ENCODE data around the gene AFP. TPM values are rescaled to one million over a fixed set of nuclear protein-coding genes. Genes with fewer than 3 reads are reported as not detected.
"Not testable (repeated sequence)": the region's sequence is repeated elsewhere in the genome, so short reads cannot be mapped to it uniquely, and the experiment has no call there.

The AFP gene
- not detected in 2 replicates for total RNA-seq

DNA sequence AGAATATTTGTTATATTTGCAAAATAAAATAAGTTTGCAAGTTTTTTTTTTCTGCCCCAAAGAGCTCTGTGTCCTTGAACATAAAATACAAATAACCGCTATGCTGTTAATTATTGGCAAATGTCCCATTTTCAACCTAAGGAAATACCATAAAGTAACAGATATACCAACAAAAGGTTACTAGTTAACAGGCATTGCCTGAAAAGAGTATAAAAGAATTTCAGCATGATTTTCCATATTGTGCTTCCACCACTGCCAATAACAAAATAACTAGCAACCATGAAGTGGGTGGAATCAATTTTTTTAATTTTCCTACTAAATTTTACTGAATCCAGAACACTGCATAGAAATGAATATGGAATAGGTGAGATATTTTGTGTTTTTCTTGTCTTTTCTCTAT lies at the start of gene AFP:
Gene AFP (plus strand): TSS at position 238 of the 400 bp plus-strand sequence. CDS start 42 bp downstream, at position 280.
- intact Hi-C loops (cut with micrococcal nuclease) = loop anchor here (5.0 to 10.0 kb wide), 2 partner anchors 216 to 699 kb away; no protein-coding TSS in a partner anchor
- Mint-ChIP-seq H3K4me1 (no peaks in the 10 kb centered on the region), H3K27ac (no peak within 1 kb of the TSS), H3K27me3 (peaks cover 10% of the 10 kb centered on the region), H3K36me3 (ENCODE audit: low read depth) (no peaks in the 10 kb centered on the region), H3K4me3 (no peak within 1 kb of the TSS), H3K9me3 (no peaks in the 10 kb centered on the region)
- ATAC-seq (ENCODE audit: low read depth) (no peak), DNase-seq (no peak)
- POLR2A ChIA-PET = no interaction called here
- no peak for TF ChIP-seq CTCF (IDR thresholded peaks at IDR 0.05)
- CTCF ChIA-PET = no interaction called here

DNA sequence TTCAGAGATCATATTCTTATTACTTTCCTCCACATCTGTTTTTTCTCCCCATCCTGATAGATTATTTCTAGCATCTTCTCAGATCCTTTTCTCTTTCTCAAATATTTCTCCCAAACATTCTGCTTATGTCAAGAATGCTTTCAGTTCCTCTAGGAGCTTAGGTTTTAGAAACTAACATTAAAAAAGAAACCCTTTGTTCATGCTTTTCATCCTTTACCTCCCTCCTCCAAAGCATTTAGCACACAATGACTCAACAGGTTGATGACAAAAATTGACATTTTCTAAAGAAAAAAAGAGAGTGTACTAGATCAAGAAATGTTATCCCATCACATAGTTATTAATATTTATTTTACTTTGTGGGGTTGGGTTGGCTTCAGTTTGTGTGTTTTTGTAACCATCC lies 48.5 kb upstream of the AFP start:
- no peak overlapping the region for H3K4me3 Mint-ChIP-seq
- DNase-seq (no peak), ATAC-seq (ENCODE audit: low read depth) (no peak)
- peaks cover 12% of the 10 kb centered on the region for H3K9me3 Mint-ChIP-seq
- ChIA-PET POLR2A (no interaction called here), CTCF (no interaction called here)
- peaks cover 8% of the 10 kb centered on the region for H3K27me3 Mint-ChIP-seq
- H3K36me3 Mint-ChIP-seq (ENCODE audit: low read depth) = no peaks in the 10 kb centered on the region
- H3K27ac Mint-ChIP-seq = no peak overlapping the region
- H3K4me1 Mint-ChIP-seq = no peaks in the 10 kb centered on the region
- intact Hi-C loops (cut with micrococcal nuclease) = no loop called here
- TF ChIP-seq CTCF (IDR thresholded peaks at IDR 0.05) = no peak

DNA sequence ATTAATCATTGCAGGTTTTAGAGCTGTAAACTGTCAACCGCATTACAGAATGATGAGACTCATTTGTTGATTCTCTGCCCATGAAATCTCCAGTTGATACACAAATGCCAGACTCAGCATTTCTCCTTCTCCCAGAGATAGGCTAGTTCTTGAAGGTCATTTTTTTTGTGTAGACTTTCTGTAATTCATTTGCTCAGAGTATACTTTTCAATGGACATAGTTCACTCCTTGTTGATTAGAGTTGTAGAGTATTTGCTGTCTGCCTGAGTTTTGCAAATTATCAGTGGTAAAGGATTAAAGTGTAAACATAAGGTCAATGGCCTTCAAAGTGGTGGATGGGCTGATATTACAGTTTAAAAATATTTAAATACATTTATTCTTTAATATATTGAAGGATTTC lies 47.1 kb upstream of the AFP start:
- intact Hi-C loops (cut with micrococcal nuclease) = no loop called here
- no peak overlapping the region for H3K27ac Mint-ChIP-seq
- H3K4me1 Mint-ChIP-seq = no peaks in the 10 kb centered on the region
- H3K4me3 Mint-ChIP-seq = no peak overlapping the region
- DNase-seq = no peak
- TF ChIP-seq CTCF (IDR thresholded peaks at IDR 0.05) = no peak
- H3K36me3 Mint-ChIP-seq (ENCODE audit: low read depth) = no peaks in the 10 kb centered on the region
- H3K9me3 Mint-ChIP-seq = peaks cover 12% of the 10 kb centered on the region
- ChIA-PET CTCF (no interaction called here), POLR2A (interaction anchor here (0.6 kb wide), 1 partner anchor 17 kb away, joined by 5 read pairs; no protein-coding TSS in a partner anchor)
- ATAC-seq (ENCODE audit: low read depth) = no peak
- peaks cover 11% of the 10 kb centered on the region for H3K27me3 Mint-ChIP-seq

DNA sequence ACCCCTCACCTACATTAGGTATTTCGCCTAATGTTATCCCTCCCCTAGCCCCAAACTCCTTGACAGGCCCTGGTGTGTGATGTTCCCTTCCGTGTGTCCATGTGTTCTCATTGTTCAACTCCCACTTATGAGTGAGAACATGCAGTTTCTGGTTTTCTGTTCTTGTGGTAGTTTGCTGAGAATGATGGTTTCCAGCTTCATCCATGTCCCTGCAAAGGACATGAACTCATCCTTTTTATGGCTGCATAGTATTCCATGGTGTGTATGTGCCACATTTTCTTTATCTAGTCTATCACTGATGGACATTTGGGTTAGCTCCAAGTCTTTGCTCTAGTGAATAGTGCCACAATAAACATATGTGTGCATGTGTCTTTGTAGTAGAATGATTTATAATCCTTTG lies 46.4 kb upstream of the AFP start:
- H3K4me3 Mint-ChIP-seq; H3K4me1 Mint-ChIP-seq; H3K36me3 Mint-ChIP-seq (ENCODE audit: low read depth); ATAC-seq (ENCODE audit: low read depth); CTCF ChIA-PET; DNase-seq; intact Hi-C loops (cut with micrococcal nuclease); POLR2A ChIA-PET; H3K27ac Mint-ChIP-seq: not testable (repeated sequence)
- Mint-ChIP-seq H3K9me3 (peaks cover 12% of the 10 kb centered on the region), H3K27me3 (peaks cover 12% of the 10 kb centered on the region)

GRCh38 chr4:73391774-73392173 lies 44.2 kb upstream of the AFP start:
- ChIA-PET CTCF (no interaction called here), POLR2A (no interaction called here)
- intact Hi-C loops (cut with micrococcal nuclease) = no loop called here
- H3K27ac Mint-ChIP-seq = no peak overlapping the region
- peaks cover 16% of the 10 kb centered on the region for H3K27me3 Mint-ChIP-seq
- peaks cover 4% of the 10 kb centered on the region for H3K9me3 Mint-ChIP-seq
- no peak for TF ChIP-seq CTCF (IDR thresholded peaks at IDR 0.05)
- no peaks in the 10 kb centered on the region for H3K36me3 Mint-ChIP-seq (ENCODE audit: low read depth)
- ATAC-seq (ENCODE audit: low read depth) (no peak), DNase-seq (no peak)
- H3K4me3 Mint-ChIP-seq = no peak overlapping the region
- no peaks in the 10 kb centered on the region for H3K4me1 Mint-ChIP-seq

GRCh38 chr4:73392936-73393335 lies 43.1 kb upstream of the AFP start:
- Mint-ChIP-seq H3K4me3 (no peak overlapping the region), H3K36me3 (ENCODE audit: low read depth) (no peaks in the 10 kb centered on the region), H3K27me3 (peaks cover 16% of the 10 kb centered on the region), H3K9me3 (peaks cover 4% of the 10 kb centered on the region), H3K4me1 (no peaks in the 10 kb centered on the region), H3K27ac (no peak overlapping the region)
- DNase-seq (no peak), ATAC-seq (ENCODE audit: low read depth) (no peak)
- POLR2A ChIA-PET = no interaction called here
- intact Hi-C loops (cut with micrococcal nuclease) = no loop called here
- no peak for TF ChIP-seq CTCF (IDR thresholded peaks at IDR 0.05)
- CTCF ChIA-PET = no interaction called here
